Measurements from ENCODE around the gene MATCAP1.
A peak's percentile ranks its signal among the peaks of the same experiment; 100 is the strongest.

MATCAP1 gene

DNA sequence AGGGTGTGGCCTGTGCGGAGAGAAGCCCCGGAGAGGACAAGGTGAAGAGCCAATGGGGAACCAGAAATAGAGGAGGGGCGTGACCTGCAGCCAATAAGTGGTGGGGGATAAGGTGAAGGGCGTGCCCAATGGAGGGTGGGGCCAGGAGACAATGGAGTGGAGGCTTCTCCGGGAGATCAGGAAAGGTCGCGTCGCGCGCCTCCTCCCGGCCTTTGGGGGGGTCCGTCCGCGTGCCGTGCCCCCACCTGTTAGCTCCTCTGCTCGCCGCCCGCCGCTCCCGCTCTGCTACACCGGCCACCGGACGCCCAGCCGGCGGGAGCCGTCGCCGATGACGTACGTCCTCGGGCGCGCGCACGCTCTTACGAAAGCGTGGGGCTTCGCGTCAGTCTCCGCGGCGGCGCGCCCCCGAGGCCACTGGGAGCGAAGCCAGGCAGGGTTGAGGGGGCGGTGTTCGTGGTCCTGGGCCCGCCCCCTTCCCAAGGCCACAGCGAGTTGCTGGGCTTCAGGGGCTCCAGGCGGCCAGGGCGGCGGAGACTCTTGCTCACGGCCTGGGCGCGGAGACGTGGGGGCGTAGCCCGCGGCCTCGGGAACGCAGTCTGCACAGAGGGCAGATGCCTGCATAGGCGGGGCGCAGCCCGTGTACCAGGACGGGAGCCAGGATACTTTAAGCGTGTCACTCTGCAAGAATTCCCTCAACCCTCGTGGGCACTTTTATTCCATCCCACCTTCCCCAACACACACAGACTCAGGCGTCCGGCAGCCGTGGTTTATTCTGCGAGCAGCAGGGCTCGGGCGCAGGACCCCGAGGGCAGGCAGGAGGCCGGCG is at the start of gene MATCAP1:
TSS of gene MATCAP1 (minus strand) at position 337 of the 826 bp plus-strand sequence. CDS start 3,353 bp downstream, outside the sequence.
- DNase-seq, result peak; percentile 93 to 95

DNA sequence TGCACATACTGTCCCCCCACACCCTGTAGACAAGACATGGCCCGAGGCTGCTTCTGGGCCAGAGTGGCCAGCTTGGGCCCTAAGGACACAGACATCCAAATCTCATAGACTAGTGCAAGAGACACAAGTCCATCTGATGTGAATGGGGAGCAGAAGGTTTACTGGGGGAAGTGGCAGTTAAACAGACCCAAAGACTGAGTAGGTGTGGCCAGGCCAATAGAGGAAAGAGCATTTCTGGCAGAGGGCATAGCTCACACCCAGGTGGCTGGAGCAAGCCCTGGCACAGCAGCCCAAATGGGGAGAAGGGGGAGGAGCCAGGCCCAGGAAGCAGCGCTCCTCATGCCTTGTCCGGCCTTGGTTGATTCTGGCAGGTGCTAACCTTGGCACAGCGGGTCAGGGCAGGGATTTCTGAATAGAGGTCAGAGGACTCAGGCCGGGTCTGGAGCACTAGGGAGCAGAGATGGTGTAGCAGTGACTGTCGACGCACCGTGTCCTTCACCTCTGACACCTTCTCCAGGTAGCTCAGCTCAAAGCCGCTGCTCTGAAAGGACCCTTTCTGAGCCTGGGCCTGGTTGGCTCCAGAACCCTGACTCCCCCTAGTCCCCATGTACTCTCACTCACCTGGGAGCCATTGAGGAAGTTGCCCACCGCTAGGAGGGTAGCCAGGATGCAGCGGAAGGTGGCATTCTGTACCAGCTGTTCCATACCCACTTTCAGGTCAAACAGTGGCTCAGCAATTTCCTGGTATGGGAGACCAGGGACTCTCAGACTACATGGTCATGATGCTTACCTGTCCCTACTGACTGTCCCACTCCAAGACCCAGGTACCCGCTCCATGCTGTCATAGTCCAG is 47.3 kb upstream of the MATCAP1 start:
- DNase-seq, result no peak

DNA sequence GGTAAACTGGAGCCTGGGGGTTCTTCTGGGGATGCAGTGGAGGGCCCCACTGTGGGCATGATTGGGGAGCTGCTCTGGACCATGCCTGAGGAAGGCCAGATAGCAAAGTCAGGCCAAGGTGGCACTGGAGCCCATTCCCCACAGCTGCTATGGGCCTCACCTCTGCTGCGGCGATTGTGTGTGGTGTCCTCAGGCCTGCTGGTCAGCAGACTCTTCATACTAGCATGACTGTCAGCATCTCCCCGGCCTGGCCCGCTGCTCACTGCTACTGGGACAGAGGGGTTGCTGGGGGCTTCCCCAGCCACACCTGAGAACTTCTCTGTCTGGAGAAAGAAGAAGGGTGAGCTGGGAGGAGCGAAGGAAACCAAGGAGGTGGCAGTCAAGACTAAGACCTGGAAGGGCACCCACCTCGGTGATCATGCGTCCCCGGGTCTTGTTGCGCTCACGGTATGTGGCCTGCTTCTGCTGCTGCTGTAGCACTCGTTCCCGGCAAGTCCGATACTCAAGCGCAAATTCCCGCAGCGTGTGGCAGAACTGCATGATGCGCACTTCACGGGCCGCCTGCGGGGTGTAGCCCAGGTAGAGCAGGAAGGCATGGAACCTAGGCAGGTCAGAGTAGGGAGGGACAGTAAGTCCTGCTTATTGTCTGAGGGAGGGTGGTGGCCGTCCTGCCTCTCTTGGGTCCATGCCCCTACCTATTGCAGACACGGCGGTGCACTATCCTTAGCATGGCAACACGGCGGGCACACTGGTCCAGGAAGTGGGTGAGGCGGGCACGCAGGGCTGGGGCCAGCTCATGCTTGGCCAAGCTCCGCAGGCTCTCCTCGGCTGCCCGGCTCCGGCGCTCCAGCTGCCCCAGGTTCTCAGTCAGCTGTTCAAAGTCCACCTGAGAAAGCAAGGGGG is 46.4 kb upstream of the MATCAP1 start:
- DNase-seq, result no peak

DNA sequence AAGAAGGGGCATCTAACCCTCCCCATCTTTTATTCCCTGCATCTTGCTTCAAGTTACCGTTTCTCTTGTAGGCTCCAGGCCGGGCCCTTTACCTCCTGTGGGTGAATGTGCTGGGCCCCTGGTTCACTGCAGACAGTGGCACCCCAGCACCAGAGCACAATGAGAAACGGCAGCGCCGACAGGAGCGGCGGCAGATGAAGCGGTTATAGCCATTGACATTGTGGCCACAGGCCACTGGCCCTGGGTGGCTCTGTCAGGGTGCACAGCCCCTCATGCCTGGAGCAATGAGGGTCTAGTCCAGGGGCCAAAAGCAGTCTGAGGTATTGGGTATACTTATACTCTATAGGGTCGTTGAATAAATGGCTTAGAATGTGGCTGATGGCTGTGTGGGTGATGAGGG is 45.1 kb upstream of the MATCAP1 start:
- no peak for DNase-seq

DNA sequence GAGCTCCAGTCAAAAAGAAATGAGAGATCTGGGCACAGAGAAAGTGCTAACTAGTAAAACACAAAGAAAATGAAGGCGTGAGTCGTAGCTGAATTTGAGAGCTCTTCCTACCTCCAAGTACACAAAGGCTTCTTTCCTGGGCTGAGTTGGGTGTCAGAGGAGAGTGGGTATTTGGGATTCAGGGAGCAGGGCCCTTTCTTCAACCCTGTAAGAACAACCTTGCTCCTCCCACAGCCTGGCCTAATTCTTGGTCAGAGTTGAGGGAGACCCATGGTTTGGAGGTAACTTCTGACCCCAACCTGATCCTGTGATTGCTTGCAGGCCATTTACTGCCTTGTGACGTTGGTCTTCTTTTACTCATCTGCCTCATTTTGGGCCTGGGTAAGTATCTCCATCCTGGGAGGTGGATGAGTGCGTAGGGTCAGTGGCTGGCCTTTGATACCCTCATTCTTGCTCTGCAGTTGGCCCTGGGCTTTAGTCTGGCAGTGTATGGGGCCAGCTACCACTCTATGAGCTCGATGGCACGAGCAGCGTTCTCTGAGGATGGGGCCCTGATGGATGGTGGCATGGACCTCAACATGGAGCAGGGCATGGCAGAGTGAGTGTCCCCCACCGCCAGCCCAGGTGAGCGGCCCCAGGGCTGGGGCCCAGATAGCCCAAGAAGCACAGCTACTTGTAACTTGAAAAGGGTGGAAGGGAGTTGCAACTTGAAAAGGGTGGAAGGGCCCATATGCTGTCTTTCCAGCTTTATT is 44.4 kb upstream of the MATCAP1 start:
- no peak for DNase-seq

DNA sequence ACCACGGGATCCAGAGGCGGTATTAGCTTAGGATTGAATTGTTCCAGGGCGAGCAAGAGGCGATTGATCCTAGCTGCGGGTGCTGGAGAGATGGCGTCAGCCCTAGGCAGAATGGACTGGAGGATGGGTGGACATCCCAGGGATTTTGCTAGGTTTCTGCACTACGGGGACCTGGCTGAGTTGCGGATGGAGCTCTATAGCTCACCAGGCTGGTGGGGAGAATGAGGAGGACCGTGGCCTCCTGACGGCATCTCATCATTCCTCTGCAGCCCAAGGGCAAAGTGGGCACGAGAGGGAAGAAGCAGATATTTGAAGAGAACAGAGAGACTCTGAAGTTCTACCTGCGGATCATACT is 43.8 kb upstream of the MATCAP1 start:
- DNase-seq, result no peak

DNA sequence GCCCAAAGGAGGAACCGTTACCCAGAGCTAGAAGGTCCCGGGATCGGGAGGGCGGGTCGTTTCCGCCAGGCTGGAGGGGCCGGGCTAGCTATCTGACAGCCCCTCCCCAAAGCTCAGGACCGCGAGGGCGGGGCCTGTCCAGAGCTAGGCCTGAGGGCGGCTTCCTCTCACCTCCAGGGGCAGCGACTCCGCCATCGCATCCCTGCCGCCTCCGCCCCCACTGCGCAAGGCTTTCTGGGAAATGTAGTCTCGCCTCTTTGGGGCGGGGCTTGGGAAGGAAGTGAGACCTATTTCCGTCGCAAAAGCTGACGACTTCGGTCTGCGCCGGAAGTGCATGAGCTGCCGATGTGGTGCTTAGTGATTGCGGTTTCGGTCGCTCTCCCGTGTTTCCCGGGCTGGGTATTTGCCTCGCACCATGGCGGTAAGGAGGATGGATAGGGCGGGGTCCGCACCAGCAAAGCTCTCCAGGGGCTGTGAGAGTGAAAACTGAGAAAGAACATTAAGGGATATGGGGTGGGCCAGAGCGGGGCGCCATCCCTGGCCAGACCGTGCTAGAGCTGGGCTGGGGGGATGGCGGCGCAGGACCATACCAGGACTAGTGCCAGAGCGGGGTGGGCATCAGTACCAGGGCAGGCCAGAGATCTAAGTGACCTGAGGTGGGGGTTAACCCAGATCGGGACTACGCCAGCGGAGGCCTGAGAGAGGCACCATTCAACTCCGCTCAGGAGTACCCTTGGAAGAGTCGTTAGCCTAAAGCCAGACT is 43.2 kb upstream of the MATCAP1 start, which contains the start of gene TMEM208:
TSS of gene TMEM208 (plus strand) at position 327 of the 763 bp plus-strand sequence. CDS start at position 416, 89 bp downstream.
- DNase-seq, result peak; percentile 98 to 99

DNA sequence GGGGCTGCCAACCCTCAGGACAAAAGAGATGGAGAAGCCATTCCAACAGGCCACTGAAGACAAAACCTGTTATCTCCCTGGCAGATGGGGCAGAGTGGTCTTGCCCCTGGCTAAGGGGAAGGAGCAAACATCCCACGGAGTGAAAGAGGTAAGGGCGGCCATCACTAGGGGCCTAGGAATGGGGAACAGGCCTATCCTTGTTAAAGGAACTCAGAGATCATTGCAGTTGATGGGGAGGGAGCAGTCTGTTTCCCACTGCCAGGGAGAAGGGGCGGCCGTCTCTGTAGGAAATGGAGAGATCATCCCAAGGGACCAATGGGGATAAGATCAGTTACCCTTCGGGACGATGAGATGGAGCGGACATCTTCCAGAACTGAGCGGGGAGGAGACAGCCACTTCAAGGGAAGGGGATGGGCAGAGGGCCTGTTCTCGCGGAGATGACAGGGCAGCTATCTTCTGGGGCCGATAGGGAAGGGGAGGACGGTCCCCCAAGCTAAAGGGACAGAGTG is 42.6 kb upstream of the MATCAP1 start:
- no peak for DNase-seq

DNA sequence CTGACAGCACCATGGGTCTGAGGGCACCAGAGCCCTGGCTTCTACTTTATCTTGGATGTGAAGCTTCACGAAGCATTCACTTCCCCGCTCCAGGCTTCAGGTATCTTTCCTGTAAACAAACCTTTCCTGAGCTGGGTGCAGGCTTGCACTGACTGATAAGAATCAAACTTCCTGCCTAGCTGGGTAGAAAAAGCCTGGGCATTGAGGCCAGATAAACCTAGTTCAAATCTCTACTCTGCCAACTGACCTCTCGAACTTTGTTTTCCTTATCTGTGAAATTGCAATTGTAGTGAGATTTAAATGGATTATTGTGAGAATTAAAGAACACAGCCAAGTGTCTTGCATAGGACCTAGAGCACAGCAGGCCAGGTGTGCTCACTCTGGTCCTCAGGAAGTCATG is 40.2 kb upstream of the MATCAP1 start:
- DNase-seq, result no peak

DNA sequence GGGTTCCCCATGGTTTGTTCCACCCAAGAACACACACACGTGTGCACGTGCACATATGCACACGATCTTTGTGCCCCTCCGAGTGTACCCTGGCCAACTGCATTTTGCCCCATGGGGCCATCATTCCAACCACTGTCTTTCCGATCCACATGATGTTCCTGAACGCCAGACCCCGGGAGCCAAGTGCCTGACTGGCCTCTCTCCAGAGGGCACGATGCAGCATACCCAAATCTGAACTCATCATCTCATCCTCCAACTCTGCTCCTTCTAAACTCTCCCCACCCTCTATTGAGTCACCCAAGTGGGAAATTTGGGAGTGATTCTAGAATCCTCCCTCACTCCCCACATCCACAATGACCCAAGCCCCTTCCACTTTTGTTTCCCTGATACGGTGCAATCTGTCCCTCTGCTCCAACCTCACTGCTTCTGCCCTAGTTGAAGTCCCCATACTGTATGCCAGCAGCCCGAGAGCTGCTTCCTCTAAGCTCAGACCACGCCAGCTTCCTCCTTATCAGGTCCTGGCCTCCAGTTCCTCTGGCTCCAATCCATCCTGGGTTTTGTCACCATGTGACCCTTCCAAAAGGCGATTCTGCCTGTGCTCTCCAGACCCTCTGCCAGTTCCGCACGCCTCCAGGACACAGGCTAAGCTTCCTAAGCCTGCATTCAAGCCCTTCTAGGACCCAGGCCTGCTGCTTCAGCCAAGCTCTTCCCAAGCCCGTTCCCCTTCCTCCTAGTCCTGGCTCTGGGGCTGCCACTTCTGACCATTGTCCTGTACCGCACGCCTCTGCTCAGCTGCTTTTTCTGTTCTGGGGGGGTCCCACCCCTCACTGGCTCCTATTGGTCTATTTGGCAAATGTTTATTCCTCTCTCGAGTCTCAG is 33.1 kb upstream of the MATCAP1 start:
- DNase-seq, result no peak

DNA sequence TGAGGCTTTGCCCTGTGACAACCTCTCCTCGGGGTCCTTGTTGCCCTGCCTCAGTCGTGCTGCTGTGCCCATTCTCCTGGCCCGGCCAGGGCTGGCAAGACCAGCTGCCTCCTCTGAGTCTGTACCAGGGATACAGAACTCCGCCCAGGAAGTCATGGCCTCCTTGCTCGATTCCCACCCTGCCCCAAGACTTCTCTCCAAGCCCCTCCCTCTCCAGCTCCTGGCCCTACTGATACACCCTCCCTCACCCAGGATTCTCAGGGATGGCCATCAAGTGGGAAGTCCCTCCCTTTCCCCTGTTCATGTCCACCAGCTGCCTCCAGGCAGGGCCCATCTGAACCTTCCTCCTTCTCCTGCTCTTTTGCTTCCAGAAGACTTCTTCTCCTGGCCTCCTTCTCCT is 31.9 kb upstream of the MATCAP1 start:
- no peak for DNase-seq

DNA sequence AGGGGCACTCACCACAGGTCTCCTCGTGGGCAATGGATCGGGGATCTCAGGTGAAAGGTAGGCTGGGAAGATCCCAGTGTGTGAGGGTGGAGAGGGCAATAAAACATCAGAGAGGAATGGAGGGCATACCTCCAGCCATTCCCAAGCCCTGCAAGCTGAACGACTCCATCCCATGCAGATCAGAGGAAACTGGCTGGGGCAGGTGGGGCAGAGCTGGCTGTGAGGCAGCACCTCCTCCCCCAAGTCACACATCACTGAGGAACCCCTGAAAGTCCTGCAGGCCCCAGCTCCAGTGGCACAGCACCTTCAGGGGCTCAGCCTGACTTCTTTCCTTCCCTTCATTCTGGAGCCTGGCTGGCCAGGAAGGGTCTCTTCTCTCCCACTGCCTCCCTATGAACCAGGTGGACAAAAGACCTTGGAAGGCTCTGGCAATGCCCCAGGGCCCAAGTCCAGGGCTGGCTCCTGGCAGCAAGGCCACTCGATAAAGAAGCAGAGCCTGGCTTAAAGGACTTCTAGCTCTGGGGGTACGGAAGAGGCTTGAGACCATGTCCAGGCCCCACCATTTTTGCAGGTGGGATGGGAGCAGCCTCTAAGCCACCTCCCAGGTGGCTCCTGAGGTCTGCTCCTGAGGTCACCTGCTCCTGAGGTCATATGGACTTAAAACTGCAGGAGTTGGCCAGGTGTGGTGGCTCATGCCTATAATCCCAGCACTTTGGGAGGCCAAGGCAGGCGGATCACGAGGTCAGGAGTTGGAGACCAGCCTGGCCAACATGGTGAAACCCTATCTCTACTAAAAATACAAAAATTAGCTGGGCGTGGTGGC is 29.6 kb upstream of the MATCAP1 start:
- no peak for DNase-seq

DNA sequence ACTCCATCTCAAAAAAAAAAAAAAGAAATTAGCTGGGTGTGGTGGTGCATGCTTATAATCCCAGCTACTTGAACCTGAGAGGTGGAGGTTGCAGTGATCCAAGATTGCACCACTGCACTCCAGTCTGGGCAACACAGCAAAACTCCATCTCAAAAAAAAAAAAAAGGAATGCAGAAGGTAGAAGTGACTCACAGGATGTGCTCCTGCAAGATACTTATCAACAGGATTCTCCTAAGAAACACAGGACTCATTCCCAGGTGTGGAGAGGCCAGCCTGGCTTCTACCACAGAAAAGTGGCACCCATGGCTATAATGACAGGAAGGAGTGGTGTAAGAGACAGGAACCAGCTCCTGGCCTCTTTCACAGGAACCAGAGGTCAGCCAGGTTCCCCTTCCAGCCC is 29.0 kb upstream of the MATCAP1 start:
- DNase-seq, result no peak

DNA sequence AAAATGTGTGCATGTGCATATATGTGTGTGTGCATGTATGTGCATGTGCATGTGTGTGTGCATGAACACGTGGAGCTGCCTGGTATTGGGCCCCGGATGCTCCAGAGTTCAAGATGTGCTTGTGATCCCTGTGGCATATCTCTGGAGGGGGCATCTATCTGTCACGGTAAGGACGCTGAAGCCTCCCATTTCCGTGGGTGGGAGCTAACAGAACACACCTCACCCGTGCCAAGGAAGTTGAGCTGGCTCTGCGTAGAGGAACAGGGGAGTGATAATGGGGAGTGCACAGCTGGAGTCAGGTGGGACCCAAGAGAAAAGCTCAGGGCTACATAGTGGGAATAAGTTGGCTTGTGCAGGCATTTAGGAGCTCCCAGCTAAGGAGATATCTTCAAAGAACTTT is 27.9 kb upstream of the MATCAP1 start:
- DNase-seq, result no peak

DNA sequence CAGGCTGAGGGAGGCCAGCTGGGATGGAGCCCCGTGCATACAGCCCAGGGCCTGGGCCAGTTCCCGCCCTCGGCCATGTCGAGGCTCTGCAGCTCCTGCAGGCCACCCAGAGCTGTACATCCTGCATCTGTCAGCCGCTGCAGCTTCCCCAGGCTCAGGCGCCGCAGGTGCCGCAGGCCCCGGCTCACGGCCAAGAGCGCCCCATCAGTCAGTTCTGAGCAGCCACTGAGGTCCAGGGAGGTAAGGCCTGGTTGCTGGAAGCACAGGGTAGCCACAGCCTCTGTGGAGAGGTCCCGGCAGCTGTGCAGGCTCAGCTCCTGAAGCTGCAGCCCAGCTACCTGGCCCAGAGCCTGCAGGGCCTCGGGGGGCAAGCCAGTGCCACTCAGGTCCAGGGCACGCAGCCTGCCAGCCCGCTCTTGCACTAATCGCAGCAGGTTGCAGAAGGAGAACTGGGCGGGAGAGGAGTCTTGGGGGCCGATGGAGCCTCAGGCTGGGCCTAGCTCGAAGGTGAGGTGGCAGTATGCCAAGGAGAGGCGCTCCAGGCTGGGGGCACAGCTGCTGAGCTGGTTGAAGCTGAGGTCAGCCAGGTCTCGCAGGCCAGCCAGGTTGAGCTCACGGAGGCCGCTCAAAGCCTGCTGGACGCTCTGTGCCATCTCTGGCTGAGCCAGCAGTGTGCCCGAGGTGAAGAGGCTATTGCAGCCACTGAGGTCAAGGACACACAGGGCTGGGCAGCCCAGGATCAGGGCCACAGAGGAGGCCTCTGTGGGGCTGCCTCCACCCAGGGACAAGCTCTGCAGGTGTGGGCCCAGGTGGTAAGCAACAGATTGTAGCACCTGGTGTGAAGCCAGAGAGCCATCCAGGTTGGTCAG is 26.5 kb upstream of the MATCAP1 start:
- DNase-seq, result no peak

DNA sequence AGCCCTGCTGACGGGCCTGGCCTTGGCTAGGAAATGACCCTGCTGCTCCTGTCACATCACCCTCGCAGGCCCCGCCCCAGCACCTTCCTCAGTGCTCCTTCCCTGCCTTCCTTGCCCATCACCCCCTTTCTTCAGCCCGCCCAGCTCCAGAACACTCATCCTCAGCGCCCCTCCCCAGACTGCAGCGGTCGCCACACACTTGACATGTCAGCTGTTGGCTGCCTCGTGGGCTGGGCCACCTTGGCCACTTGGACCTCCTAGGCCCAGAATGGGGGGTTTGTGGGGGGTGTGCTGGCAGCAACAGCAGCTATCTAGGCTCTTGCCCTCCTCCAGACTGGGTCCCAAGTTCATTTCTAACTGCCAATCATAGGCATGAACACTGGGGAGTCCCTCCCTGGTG is 25.8 kb upstream of the MATCAP1 start:
- DNase-seq, result no peak

DNA sequence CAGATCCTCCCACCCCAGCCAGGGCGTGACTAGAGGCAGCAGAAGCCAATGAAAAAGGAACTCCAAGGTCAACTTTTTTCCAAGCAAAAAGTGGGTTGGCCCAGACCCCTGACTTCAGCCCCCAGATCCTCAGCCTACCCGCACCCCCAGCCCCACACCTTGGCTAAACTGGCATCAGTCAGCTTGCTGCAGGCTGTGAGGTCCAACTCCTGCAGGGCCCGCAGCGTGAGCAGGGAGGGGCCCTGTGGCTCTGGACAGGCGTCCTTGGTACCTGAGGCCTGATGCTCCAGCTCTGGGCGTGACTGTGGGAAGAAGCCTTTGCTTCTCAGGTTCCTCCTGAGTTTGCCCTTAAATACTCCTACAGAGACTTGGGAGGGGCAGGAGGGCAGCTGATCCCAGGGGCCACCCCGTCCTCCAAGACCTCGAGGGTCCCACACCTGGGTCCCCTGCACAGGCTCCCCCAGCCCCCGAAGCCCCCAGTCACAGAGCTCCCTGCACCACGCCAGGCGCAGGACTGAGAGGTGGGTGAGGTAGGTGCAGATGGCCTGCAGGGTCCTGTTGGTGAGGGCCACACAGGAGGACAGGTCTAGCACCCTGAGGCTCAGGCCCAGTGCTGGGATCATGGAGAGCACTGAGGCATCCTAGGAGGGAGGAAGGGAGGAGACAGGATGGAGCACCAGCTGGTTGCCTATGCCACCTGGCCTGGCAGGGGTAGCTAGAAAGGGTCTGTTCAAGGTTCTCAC is 24.6 kb upstream of the MATCAP1 start:
- DNase-seq, result no peak

All from stimulated activated CD4-positive, alpha-beta T cell treated with anti-CD3 and anti-CD28 coated beads, Interleukin-2, amount 100 ng/mL, for 24 hours (primary cell).